NCI-H2227 (cell line): ENCODE measurements around the gene PSMF1.

Experiments used
- DNase-seq: peaks from one replicate; lab custom pipeline; 2025; ENCODE audit not compliant: unreplicated experiment; lab: John Stamatoyannopoulos, UW

The PSMF1 gene, protein sequence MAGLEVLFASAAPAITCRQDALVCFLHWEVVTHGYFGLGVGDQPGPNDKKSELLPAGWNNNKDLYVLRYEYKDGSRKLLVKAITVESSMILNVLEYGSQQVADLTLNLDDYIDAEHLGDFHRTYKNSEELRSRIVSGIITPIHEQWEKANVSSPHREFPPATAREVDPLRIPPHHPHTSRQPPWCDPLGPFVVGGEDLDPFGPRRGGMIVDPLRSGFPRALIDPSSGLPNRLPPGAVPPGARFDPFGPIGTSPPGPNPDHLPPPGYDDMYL

GRCh38 chr20:1118336-1119127 is at the start of gene PSMF1:
PSMF1 (plus strand) TSS chr20:1118602; CDS start chr20:1118774, 172 bp downstream.
- DNase-seq, result peak; percentile 97

- DNase-seq, result no peak
Measured at GRCh38 chr20:1072258-1072657, 46.1 kb upstream of the PSMF1 start.

DNA sequence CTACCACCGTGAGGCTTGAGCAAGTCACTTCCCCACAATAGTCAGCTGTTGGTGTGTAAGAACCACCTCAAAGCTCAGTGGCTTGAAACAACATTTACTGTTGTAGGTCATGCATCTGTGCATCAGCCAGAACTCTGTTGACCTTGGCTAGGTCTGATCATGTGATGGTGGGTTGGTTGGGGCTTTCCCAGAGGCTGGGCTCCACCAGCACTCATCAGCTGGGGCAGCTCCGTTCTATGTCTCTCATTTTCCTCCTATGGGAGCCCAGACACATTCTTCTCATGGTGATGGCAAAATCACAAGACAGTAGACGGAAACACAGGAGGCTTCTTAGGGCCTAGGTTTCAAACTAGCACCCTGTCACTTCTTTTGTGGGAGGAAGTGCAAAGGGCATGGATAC is 42.8 kb upstream of the PSMF1 start:
- no peak for DNase-seq

DNA sequence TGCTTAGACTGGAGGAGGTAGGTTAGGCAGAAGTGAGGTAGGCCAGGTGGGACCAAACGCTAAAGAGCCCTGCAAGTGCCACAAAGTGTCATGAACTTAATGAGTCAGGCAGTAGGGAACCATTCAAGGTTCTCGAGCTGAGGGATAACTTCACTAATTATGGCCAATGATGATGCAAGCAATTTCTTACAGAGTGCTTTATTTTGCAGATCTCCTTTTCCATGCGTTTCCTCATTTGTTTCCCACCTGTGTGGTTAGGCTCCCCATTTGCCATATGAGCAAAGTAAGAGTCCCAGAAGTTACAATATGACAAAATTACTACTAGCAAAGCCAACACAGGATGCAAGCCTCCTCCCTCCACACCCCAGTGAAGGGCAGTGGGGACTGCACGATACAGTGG is 36.5 kb upstream of the PSMF1 start:
- no peak for DNase-seq

DNA sequence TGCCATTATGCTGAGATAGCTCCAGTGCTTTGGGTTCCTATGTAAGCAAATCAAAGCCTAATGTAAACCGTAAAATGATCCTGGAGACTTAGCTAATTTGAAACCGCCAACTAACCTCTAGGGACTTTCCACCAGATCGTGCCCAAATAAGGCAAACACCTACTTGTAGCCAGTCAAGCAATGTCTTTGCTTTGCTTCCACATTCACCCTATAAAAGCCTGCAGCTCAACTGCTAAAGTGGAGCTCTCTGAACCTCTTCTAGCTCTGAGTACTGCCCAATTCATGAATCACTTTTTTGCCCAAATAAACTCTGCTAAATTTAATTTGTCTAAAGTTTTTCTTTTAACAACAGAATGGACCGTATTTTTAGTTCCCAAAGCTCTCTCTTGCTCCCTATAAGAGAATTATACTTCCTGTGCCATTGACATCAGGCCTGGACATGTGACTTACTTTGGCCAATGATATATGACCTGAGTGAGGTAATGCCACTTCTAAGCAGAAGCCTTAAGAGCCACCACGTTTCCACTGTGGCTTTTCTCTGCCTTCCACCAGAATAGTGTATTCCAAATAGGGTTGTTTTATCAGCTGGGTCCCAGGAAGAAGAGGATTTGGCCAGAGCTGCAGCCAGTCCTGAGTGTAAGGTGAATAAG is 34.8 kb upstream of the PSMF1 start:
- no peak for DNase-seq

GRCh38 chr20:1085492-1086276 is 32.7 kb upstream of the PSMF1 start:
- DNase-seq, result no peak

DNA sequence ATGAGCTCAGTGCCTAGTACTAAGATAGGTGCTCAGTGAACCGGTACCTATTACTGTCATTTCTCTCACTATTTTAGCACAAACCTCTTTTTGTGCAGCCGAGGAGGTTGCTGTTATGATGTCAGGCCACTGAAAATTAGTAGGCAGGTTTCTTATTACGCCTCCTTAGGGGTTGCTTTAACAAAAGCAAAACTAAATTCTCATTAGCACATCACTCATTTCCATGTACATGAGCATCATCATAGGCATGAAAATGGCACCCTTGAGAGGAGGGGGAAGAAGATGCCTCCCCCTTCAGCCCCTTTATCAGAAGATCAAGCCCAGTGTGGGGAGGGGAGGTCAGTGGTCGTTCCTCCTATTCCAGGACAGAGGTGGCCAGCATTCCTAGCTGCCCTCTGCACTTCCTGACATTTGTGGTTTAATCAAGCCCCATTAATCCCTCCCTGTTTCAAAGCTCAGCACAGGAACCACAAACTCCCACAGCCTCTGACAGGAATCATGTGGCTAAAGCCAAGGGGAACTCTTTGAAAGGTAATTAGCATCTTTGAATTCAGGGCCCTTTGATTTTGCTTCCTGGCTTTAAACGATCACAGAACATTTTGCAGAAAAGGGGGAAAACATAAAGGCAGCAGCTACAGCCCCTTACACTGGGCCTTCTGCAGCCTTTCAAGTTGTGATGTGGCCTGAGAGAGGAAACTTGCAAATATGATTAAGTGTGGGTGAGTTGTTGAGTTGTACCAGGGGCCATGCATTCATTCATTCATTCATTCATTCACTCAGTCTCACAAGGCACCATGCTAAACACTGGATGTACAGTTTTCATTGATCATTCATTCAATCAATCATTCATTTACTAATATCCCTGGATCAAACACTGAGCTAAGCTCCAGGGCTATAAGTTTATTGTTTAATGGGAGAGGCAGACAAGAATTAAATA is 31.9 kb upstream of the PSMF1 start:
- DNase-seq, result no peak

- DNase-seq, result no peak
Measured at GRCh38 chr20:1087311-1087905, 31.0 kb upstream of the PSMF1 start.

GRCh38 chr20:1094751-1095150 is 23.7 kb upstream of the PSMF1 start:
- DNase-seq, result no peak

GRCh38 chr20:1101533-1101932 is 16.9 kb upstream of the PSMF1 start:
- DNase-seq, result no peak

DNA sequence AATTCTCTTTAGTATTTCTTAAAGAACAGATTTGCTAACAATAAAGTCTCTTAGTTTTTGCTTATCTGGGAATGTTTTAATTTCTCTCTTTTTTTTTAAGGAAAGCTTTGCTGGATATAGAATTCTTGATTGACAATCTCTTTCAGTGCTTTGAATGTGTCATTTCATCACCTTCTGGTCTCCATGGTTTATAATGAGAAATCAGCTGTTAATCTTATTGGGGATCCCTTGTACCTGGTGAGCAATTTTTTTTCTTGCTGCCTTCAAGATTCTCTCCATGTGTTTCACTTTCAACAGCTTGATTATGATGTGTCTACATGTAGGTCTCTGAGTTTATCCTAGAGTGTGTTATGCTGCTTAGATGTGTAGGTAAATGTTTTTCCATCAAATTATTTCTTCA is 16.4 kb upstream of the PSMF1 start:
- DNase-seq, result no peak

GRCh38 chr20:1103751-1104150 is 14.7 kb upstream of the PSMF1 start:
- DNase-seq, result no peak

- no peak for DNase-seq
Measured at GRCh38 chr20:1105599-1106194, 12.7 kb upstream of the PSMF1 start.

- DNase-seq, result no peak
Measured at GRCh38 chr20:1107176-1107575, 11.2 kb upstream of the PSMF1 start.

- DNase-seq, result peak; percentile 62
Measured at GRCh38 chr20:1108437-1108920, 9.9 kb upstream of the PSMF1 start.

DNA sequence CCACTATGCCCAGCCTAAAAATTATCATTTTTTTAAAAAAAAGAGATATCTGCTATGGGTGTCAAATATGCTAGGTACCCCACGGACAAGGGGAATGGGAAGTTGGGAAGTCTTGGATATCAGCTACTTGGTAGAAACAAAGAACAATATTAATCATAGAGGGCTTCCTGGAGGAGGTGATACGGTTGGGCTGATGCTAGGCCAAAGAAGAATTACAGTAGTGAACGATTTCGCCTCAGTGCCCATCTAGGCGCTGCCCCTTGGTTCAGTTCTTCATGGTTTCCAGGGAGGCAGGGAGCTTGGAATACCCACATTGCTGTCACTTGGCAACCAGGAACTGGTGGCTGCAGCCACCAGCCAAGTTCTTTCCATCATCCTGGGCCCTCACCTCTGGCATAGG is 5.5 kb upstream of the PSMF1 start:
- DNase-seq, result no peak

GRCh38 chr20:1118004-1118335 is 432 bp upstream of the PSMF1 start:
- no peak for DNase-seq

GRCh38 chr20:1119128-1119505 is 715 bp downstream of the PSMF1 start:
- DNase-seq, result no peak

DNA sequence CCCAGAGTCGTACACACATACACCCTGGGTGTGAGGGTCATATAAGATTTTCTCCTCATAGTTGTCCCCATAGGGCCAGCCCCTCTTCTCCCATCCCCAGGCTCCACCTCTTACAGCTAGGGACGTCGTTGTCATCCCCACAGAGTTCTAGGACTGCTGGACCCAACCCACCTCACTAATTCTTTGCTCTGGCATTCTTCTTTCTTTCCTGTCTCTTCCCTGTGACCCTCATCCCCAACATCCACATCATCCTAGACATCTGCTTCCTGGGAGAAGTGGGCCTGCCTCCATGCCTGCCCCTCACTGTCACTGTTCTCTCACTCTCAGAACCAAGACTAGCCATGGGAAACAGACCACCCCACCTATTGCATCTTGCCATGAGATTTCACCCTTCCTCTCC is 1.1 kb downstream of the PSMF1 start:
- DNase-seq, result no peak
